ENCODE results near the gene UTP3.

DNA sequence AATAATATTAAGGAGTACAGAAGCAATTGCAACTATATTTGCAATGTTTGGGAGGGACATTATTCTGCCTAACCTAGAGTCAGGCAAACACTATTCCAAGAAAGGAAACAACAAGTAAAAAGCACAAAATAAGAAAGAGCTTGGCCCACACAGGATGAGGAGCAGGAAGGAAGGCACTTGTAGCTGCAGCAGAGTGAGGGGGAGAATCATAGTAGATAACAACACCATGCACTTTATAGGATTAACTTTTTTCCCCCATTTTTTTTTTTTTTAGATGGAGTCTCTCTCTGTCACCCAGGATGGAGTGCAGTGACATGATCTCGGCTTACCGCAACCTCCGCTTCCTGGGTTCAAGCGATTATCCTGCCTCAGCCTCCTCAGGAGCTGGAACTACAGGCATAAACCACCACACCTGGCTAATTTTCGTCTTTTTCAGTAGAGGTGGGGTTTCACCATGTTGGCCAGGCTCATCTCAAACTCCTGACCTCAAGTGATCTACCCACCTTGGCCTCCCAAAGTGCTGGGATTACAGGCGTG lies 11.7 kb upstream of the UTP3 start:
- TF ChIP-seq ARNTL (CRISPR knock-in tag; IDR thresholded peaks at IDR 0.05; ENCODE audit: borderline replicate concordance, low read depth): no peak
- TF ChIP-seq, protein P1, sequence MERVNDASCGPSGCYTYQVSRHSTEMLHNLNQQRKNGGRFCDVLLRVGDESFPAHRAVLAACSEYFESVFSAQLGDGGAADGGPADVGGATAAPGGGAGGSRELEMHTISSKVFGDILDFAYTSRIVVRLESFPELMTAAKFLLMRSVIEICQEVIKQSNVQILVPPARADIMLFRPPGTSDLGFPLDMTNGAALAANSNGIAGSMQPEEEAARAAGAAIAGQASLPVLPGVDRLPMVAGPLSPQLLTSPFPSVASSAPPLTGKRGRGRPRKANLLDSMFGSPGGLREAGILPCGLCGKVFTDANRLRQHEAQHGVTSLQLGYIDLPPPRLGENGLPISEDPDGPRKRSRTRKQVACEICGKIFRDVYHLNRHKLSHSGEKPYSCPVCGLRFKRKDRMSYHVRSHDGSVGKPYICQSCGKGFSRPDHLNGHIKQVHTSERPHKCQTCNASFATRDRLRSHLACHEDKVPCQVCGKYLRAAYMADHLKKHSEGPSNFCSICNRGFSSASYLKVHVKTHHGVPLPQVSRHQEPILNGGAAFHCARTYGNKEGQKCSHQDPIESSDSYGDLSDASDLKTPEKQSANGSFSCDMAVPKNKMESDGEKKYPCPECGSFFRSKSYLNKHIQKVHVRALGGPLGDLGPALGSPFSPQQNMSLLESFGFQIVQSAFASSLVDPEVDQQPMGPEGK (CRISPR knock-in tag; IDR thresholded peaks at IDR 0.05; ENCODE audit: borderline replicate concordance): no peak
- no peak for TF ChIP-seq SNAI2 (CRISPR knock-in tag; IDR thresholded peaks at IDR 0.05)
- no peak for TF ChIP-seq ISL1 (CRISPR knock-in tag; IDR thresholded peaks at IDR 0.05)
- no peak for TF ChIP-seq GLIS3 (CRISPR knock-in tag; IDR thresholded peaks at IDR 0.05)
- TF ChIP-seq, protein P2, sequence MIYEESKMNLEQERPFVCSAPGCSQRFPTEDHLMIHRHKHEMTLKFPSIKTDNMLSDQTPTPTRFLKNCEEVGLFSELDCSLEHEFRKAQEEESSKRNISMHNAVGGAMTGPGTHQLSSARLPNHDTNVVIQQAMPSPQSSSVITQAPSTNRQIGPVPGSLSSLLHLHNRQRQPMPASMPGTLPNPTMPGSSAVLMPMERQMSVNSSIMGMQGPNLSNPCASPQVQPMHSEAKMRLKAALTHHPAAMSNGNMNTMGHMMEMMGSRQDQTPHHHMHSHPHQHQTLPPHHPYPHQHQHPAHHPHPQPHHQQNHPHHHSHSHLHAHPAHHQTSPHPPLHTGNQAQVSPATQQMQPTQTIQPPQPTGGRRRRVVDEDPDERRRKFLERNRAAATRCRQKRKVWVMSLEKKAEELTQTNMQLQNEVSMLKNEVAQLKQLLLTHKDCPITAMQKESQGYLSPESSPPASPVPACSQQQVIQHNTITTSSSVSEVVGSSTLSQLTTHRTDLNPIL (CRISPR knock-in tag; IDR thresholded peaks at IDR 0.05; ENCODE audit: low read depth): no peak
- no peak for TF ChIP-seq ZFP30 (CRISPR knock-in tag; IDR thresholded peaks at IDR 0.05)
- no peak for TF ChIP-seq ZFP3 (CRISPR knock-in tag; IDR thresholded peaks at IDR 0.05)
- no peak for TF ChIP-seq TCF4 (CRISPR knock-in tag; IDR thresholded peaks at IDR 0.05; ENCODE audit: borderline replicate concordance)
- TF ChIP-seq, protein P3, sequence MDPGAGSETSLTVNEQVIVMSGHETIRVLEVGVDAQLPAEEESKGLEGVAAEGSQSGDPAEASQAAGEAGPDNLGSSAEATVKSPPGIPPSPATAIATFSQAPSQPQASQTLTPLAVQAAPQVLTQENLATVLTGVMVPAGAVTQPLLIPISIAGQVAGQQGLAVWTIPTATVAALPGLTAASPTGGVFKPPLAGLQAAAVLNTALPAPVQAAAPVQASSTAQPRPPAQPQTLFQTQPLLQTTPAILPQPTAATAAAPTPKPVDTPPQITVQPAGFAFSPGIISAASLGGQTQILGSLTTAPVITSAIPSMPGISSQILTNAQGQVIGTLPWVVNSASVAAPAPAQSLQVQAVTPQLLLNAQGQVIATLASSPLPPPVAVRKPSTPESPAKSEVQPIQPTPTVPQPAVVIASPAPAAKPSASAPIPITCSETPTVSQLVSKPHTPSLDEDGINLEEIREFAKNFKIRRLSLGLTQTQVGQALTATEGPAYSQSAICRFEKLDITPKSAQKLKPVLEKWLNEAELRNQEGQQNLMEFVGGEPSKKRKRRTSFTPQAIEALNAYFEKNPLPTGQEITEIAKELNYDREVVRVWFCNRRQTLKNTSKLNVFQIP (CRISPR knock-in tag; IDR thresholded peaks at IDR 0.05; ENCODE audit: borderline replicate concordance, low read depth): no peak
- TF ChIP-seq BACH2 (CRISPR knock-in tag; IDR thresholded peaks at IDR 0.05; ENCODE audit: borderline replicate concordance): no peak
- no peak for TF ChIP-seq TOX (CRISPR knock-in tag; IDR thresholded peaks at IDR 0.05; ENCODE audit: borderline replicate concordance)
- no peak for TF ChIP-seq ZNF70 (CRISPR knock-in tag; IDR thresholded peaks at IDR 0.05)
